Measurements from ENCODE around the gene SNAP29. TPM values are rescaled to one million over a fixed set of nuclear protein-coding genes. Genes with fewer than 3 reads are reported as not detected.

SNAP29 gene
- total and polyA plus RNA-seq, 9 of the 15 experiments (the other 6 are each of a cell fraction or from before 2014, with no cell fraction given): 19.5 to 250 (median 75.9) TPM

GRCh38 chr22:20865331-20865730, 6.5 kb downstream of the SNAP29 start:
- peaks cover 15% of the 10 kb centered on the region for H3K9me1 ChIP-seq (ENCODE audit: control insufficient read depth, insufficient read depth, low read length)
- TF ChIP-seq ZFPM2 (CRISPR knock-in tag; IDR thresholded peaks at IDR 0.05): no peak
- 0 out of 2 replicates have a peak, but pooled peaks have one; percentile 30 for TF ChIP-seq HDAC8 (tag; IDR thresholded peaks at IDR 0.05)
- TF ChIP-seq MAFK (IDR thresholded peaks at IDR 0.05; ENCODE audit: low read length): peak; percentile 2; the same call in 1 of the 2 replicates
- TF ChIP-seq NRF1 (conservative IDR thresholded peaks at IDR 0.05 in 1 of 2, IDR thresholded peaks at IDR 0.05 in 1 of 2): no peak
- POLR2A ChIA-PET: interaction anchor here (0.6 to 11.8 kb wide), 20 partner anchors 7 to 896 kb away, joined by 3 to 172 read pairs (median 4); partner anchors contain the start of genes PI4KA and SNAP29
- no TSS peak for BruUV-seq (replicated peaks)
- FAIRE-seq: no peak
- H2AFZ ChIP-seq (ENCODE audit: low read depth, low read length): no peak overlapping the region
- H3K27ac ChIP-seq (ENCODE audit: extremely low read depth, low read depth, low read length): peak overlapping the region; percentile 74
- ATAC-seq: no peak
- no peak overlapping the region for H3K4me3 ChIP-seq
- H3K27me3 ChIP-seq (ENCODE audit: control insufficient read depth in 2 of 2, insufficient read depth in 2 of 2, low read length in 2 of 2): no peaks in the 10 kb centered on the region
- in situ Hi-C loops (cut with MboI) (no loop called here), intact Hi-C loops (cut with micrococcal nuclease) (loop anchor here (5.0 kb wide), 1 partner anchor 97 kb away; no protein-coding TSS in a partner anchor)
- no peaks in the 10 kb centered on the region for H3K9me3 ChIP-seq (replicated peaks; ENCODE audit: control insufficient read depth, insufficient read depth, low read depth, low read length)
- H4K20me1 ChIP-seq (replicated peaks; ENCODE audit: control insufficient read depth, insufficient read depth, low read length): 0 out of 2 replicates have a peak, but pooled peaks cover 5% of the 10 kb centered on the region
- peak overlapping the region; percentile 82; the same call in 1 of the 2 replicates for H3K4me2 ChIP-seq (ENCODE audit: insufficient read depth, low read length)
- whole genome bisulfite sequencing (ENCODE audit: insufficient coverage, low coverage, missing lambda C conversion rate): 75% methylated on average over 3 of the region's 3 CpGs
- peaks cover 66% of the 10 kb centered on the region for H3K36me3 ChIP-seq (ENCODE audit: control insufficient read depth, insufficient read depth, low read length)
- H3K4me1 ChIP-seq (replicated peaks in 1 of 2; ENCODE audit: control insufficient read depth in 2 of 2, insufficient read depth in 2 of 2, low read length in 2 of 2): peaks cover 64 to 69% of the 10 kb centered on the region in 2 experiments
- peak in 1 of 4 experiments; percentile 41 for DNase-seq (ENCODE audit: extremely low read depth in 1 of 4, low spot score in 3 of 4)
- peak overlapping the region; percentile 52 to 85; a peak in 1 of 4 replicates for H3K9ac ChIP-seq (ENCODE audit: insufficient read depth in 1 of 2, low read depth in 2 of 2, low read length in 2 of 2)
- peaks cover 68% of the 10 kb centered on the region for H3K79me2 ChIP-seq (ENCODE audit: control insufficient read depth, insufficient read depth, low read length)
- CTCF ChIA-PET (ENCODE audit: low intra/inter-chr PET ratio): no interaction called here

DNA sequence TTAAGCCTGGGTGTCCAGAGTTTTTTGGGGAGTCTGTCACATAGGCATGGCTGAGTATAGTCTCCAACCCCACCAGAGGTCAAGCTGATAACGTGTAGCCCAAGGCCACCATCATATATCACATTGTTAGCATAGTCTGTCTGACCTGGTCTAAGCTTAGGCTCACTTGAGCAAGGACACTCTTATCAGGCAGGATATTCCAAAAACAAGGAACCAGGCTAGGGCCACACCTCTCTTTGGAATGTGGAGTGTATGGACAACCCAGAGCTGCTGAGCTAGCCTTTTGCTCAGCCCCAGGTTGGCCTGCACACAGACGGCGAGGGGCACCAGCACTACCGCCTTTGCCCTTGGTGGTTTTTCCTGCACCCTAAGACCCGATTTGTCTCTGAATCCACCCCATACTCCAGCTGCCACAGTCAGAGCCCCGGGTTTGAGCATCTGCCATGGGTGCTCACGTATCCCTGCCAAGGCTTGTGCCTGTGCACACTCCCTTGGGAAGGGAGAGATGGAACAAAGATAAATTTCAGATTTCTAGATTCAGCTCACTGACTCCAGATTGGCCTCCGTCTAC, 7.2 kb downstream of the SNAP29 start:
- peak; percentile 19 for FAIRE-seq
- BruUV-seq (replicated peaks): no TSS peak
- Histone ChIP-seq H3K4me3 (no peak overlapping the region), H3K4me2 (ENCODE audit: insufficient read depth, low read length) (peak overlapping the region; percentile 82), H4K20me1 (replicated peaks; ENCODE audit: control insufficient read depth, insufficient read depth, low read length) (0 out of 2 replicates have a peak, but pooled peaks cover 5% of the 10 kb centered on the region), H3K79me2 (ENCODE audit: control insufficient read depth, insufficient read depth, low read length) (peaks cover 61% of the 10 kb centered on the region), H3K9ac (ENCODE audit: insufficient read depth in 1 of 2, low read depth in 2 of 2, low read length in 2 of 2) (peak overlapping the region; percentile 52 to 85; a peak in 3 of 4 replicates), H3K27me3 (ENCODE audit: control insufficient read depth in 2 of 2, insufficient read depth in 2 of 2, low read length in 2 of 2) (no peaks in the 10 kb centered on the region), H2AFZ (ENCODE audit: low read depth, low read length) (no peak overlapping the region), H3K9me1 (ENCODE audit: control insufficient read depth, insufficient read depth, low read length) (peaks cover 15% of the 10 kb centered on the region), H3K27ac (ENCODE audit: extremely low read depth, low read depth, low read length) (peak overlapping the region; percentile 74), H3K9me3 (replicated peaks; ENCODE audit: control insufficient read depth, insufficient read depth, low read depth, low read length) (no peaks in the 10 kb centered on the region), H3K36me3 (ENCODE audit: control insufficient read depth, insufficient read depth, low read length) (peaks cover 68% of the 10 kb centered on the region), H3K4me1 (replicated peaks in 1 of 2; ENCODE audit: control insufficient read depth in 2 of 2, insufficient read depth in 2 of 2, low read length in 2 of 2) (peaks cover 62% of the 10 kb centered on the region in 2 experiments)
- peak; percentile 68 to 85 (median 80) for DNase-seq (ENCODE audit: extremely low read depth in 1 of 4, low spot score in 3 of 4)
- POLR2A ChIA-PET: interaction anchor here (0.6 to 11.8 kb wide), 27 partner anchors 8 to 431 kb away, joined by 3 to 172 read pairs (median 7); partner anchors contain the start of genes PI4KA and SNAP29
- 62% methylated on average over 8 of the region's 8 CpGs for WGBS (ENCODE audit: insufficient coverage, low coverage, missing lambda C conversion rate)
- intact Hi-C loops (cut with micrococcal nuclease) (loop anchor here (2.0 to 5.0 kb wide), 3 partner anchors 15 to 96 kb away; partner anchors contain the start of gene CRKL), in situ Hi-C loops (cut with MboI) (no loop called here)
- CTCF ChIA-PET (ENCODE audit: low intra/inter-chr PET ratio): no interaction called here
- peak; percentile 2; the same call in 2 of the 3 replicates for ATAC-seq
- TF ChIP-seq, protein P1, sequence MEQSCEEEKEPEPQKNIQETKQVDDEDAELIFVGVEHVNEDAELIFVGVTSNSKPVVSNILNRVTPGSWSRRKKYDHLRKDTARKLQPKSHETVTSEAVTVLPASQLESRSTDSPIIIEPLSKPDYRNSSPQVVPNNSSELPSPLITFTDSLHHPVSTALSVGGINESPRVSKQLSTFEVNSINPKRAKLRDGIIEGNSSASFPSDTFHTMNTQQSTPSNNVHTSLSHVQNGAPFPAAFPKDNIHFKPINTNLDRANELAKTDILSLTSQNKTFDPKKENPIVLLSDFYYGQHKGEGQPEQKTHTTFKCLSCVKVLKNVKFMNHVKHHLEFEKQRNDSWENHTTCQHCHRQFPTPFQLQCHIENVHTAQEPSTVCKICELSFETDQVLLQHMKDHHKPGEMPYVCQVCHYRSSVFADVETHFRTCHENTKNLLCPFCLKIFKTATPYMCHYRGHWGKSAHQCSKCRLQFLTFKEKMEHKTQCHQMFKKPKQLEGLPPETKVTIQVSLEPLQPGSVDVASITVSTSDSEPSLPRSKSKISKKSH (CRISPR knock-in tag; IDR thresholded peaks at IDR 0.05): no peak
- TF ChIP-seq CHD1 (IDR thresholded peaks at IDR 0.05; ENCODE audit: low read length): no peak
- peak in 1 of 2 experiments; percentile 77; a peak in 3 of 4 replicates for TF ChIP-seq RCOR1 (IDR thresholded peaks at IDR 0.05; ENCODE audit: borderline replicate concordance in 1 of 2, low read depth in 2 of 2, low read length in 2 of 2)
- TF ChIP-seq SAFB2 (IDR thresholded peaks at IDR 0.05; ENCODE audit: borderline replicate concordance, low read depth, low read length, severe bottlenecking): no peak
- peak; percentile 46 for TF ChIP-seq BHLHE40 (IDR thresholded peaks at IDR 0.05; ENCODE audit: low read length)
- no peak for TF ChIP-seq KLF6 (CRISPR knock-in tag; IDR thresholded peaks at IDR 0.05; ENCODE audit: borderline replicate concordance)
- TF ChIP-seq EP300 (IDR thresholded peaks at IDR 0.05; ENCODE audit: low read length): peak; percentile 61
- TF ChIP-seq ZNF124 (CRISPR knock-in tag; IDR thresholded peaks at IDR 0.05): no peak
- TF ChIP-seq RB1 (IDR thresholded peaks at IDR 0.05; ENCODE audit: low read depth): no peak
- TF ChIP-seq MEIS2 (IDR thresholded peaks at IDR 0.05; ENCODE audit: partially characterized antibody): no peak
- no peak for TF ChIP-seq GTF2E2 (tag; IDR thresholded peaks at IDR 0.05)
